WTC11 (cell line): ENCODE data around the gene STEAP1. TPM values are rescaled to one million over a fixed set of nuclear protein-coding genes. Genes with fewer than 3 reads are reported as not detected.

ENCODE experiments used
- ATAC-seq: fragments of 200-7000 bp; cut with Tn5 transposase; 2 replicates; pipeline ENCODE4 v1.10.0; 2021; ENCODE audit warnings: mild to moderate bottlenecking, moderate library complexity
- CTCF ChIA-PET: fragments of 300-600 bp; sonication (Branson Sonifier 250); formaldehyde crosslinking; loops from one replicate; lab custom pipeline; 2021; ENCODE audit warnings: antibody characterized with exemption; lab: Charles Lee
- POLR2A ChIA-PET: fragments of 350-600 bp; sonication (Branson Sonifier 250); formaldehyde crosslinking; loops from one replicate; lab custom pipeline; 2021; ENCODE audit warnings: antibody characterized with exemption; lab: Charles Lee
- DNase-seq: peaks from one replicate; pipeline ENCODE4 v3.0.0; 2021; ENCODE audit warnings: low spot score
- H3K27ac Mint-ChIP-seq: 2 replicates; pipeline ENCODE4 v1.8.0; 2021; ENCODE audit warnings: mixed read lengths
- H3K27me3 Mint-ChIP-seq: 2 replicates; pipeline ENCODE4 v1.8.0; 2021; ENCODE audit warnings: low read depth, mild to moderate bottlenecking, moderate library complexity, mixed read lengths
- H3K36me3 Mint-ChIP-seq: 2 replicates; pipeline ENCODE4 v1.8.0; 2021; ENCODE audit warnings: mixed read lengths
- H3K4me1 Mint-ChIP-seq: 2 replicates; pipeline ENCODE4 v1.8.0; 2022; ENCODE audit warnings: mixed read lengths
- H3K4me3 Mint-ChIP-seq: 2 replicates; pipeline ENCODE4 v1.8.0; 2021; ENCODE audit warnings: mild to moderate bottlenecking, moderate library complexity, mixed read lengths
- H3K9me3 Mint-ChIP-seq: 2 replicates; pipeline ENCODE4 v1.8.0; 2021; ENCODE audit warnings: mixed read lengths
- ATF2 ChIP-seq: sonication (generic); formaldehyde crosslinking; IDR thresholded peaks from 2 replicates; pipeline ENCODE4 v1.8.1; 2022; ENCODE audit warnings: low read depth, missing genetic modification reagents, borderline replicate concordance
- CREB1 ChIP-seq: sonication (generic); formaldehyde crosslinking; IDR thresholded peaks from 2 replicates; pipeline ENCODE4 v1.8.0; 2023; ENCODE audit warnings: mild to moderate bottlenecking, missing genetic modification reagents
- CREM ChIP-seq: sonication (generic); formaldehyde crosslinking; IDR thresholded peaks from 2 replicates; pipeline ENCODE4 v1.8.1; 2022; ENCODE audit warnings: mild to moderate bottlenecking, missing genetic modification reagents, moderate library complexity
- E2F4 ChIP-seq: sonication (generic); formaldehyde crosslinking; IDR thresholded peaks from 2 replicates; pipeline ENCODE4 v1.8.1; 2022; ENCODE audit warnings: low read depth, mild to moderate bottlenecking, moderate library complexity, missing genetic modification reagents, borderline replicate concordance
- ETV6 ChIP-seq: sonication (generic); formaldehyde crosslinking; IDR thresholded peaks from 2 replicates; pipeline ENCODE4 v1.8.1; 2022; ENCODE audit warnings: mild to moderate bottlenecking, missing genetic modification reagents
- GTF2I ChIP-seq: fragments of 250-450 bp; sonication (Bioruptor Pico); conservative IDR thresholded peaks from 2 replicates; pipeline ENCODE4 v1.4.0; 2021; ENCODE audit warnings: mild to moderate bottlenecking
- IRF1 ChIP-seq: sonication (generic); formaldehyde crosslinking; IDR thresholded peaks from 2 replicates; pipeline ENCODE4 v1.8.0; 2023; ENCODE audit warnings: missing genetic modification reagents
- JUN ChIP-seq: sonication (generic); formaldehyde crosslinking; IDR thresholded peaks from 2 replicates; pipeline ENCODE4 v1.8.0; 2023; ENCODE audit warnings: mild to moderate bottlenecking, missing genetic modification reagents
- NFE2L1 ChIP-seq: sonication (generic); formaldehyde crosslinking; IDR thresholded peaks from 2 replicates; pipeline ENCODE4 v1.8.1; 2023; ENCODE audit warnings: missing genetic modification reagents
- NR2C2 ChIP-seq: sonication (generic); formaldehyde crosslinking; IDR thresholded peaks from 2 replicates; pipeline ENCODE4 v1.8.0; 2022; ENCODE audit warnings: mild to moderate bottlenecking, missing genetic modification reagents
- PRDM15 ChIP-seq: sonication (generic); formaldehyde crosslinking; IDR thresholded peaks from 2 replicates; pipeline ENCODE4 v1.8.0; 2022; ENCODE audit warnings: missing genetic modification reagents
- RELA ChIP-seq: sonication (generic); formaldehyde crosslinking; IDR thresholded peaks from 2 replicates; pipeline ENCODE4 v1.8.1; 2022; ENCODE audit warnings: missing genetic modification reagents, mild to moderate bottlenecking, borderline replicate concordance
- SMAD3 ChIP-seq: sonication (generic); formaldehyde crosslinking; IDR thresholded peaks from 2 replicates; pipeline ENCODE4 v1.8.0; 2022; ENCODE audit warnings: missing genetic modification reagents, mild to moderate bottlenecking, borderline replicate concordance
- SOX15 ChIP-seq: fragments of 250-450 bp; sonication (Bioruptor Pico); IDR thresholded peaks from 2 replicates; pipeline ENCODE4 v1.9.0; 2021; ENCODE audit warnings: mild to moderate bottlenecking
- TEAD4 ChIP-seq: sonication (generic); formaldehyde crosslinking; IDR thresholded peaks from 2 replicates; pipeline ENCODE4 v1.8.0; 2022; ENCODE audit warnings: mild to moderate bottlenecking, missing genetic modification reagents
- ZNF317 ChIP-seq: sonication (generic); formaldehyde crosslinking; IDR thresholded peaks from 2 replicates; pipeline ENCODE4 v1.8.1; 2023; ENCODE audit warnings: low read depth, mild to moderate bottlenecking, moderate library complexity, missing genetic modification reagents, borderline replicate concordance
- ZNF423 ChIP-seq: fragments of 250-450 bp; sonication (Bioruptor Pico); IDR thresholded peaks from 2 replicates; pipeline ENCODE4 v2.1.2; 2022; ENCODE audit warnings: mild to moderate bottlenecking, moderate library complexity
- total RNA-seq: library from RNA; stranded (reverse); gene quantifications from 3 replicates; pipeline ENCODE4 v1.2.3, GENCODE V29; 2021

Gene STEAP1
- total RNA-seq, 1 experiment from 2014 or later: 2.4 TPM

- CTCF ChIA-PET: no interaction called here
- H3K36me3 Mint-ChIP-seq: peaks cover 2% of the 10 kb centered on the region; the same call in 1 of the 2 replicates
- peaks cover 4% of the 10 kb centered on the region for H3K9me3 Mint-ChIP-seq
- no peak for TF ChIP-seq ZNF317 (CRISPR knock-in tag)
- TF ChIP-seq CREB1 (CRISPR knock-in tag): no peak
- TF ChIP-seq E2F4 (CRISPR knock-in tag): no peak
- no peak for TF ChIP-seq GTF2I (CRISPR knock-in tag)
- no peak for TF ChIP-seq NR2C2 (CRISPR knock-in tag)
- no peak for TF ChIP-seq ETV6 (CRISPR knock-in tag)
- no peak for TF ChIP-seq NFE2L1 (CRISPR knock-in tag)
- POLR2A ChIA-PET: no interaction called here
- H3K4me1 Mint-ChIP-seq: no peaks in the 10 kb centered on the region
- DNase-seq: no peak
- H3K27ac Mint-ChIP-seq: no peak overlapping the region
- no peak overlapping the region for H3K4me3 Mint-ChIP-seq
- ATAC-seq: no peak
- H3K27me3 Mint-ChIP-seq: no peaks in the 10 kb centered on the region
Measured at GRCh38 chr7:90172121-90172520, 17.9 kb downstream of the STEAP1 start.

GRCh38 chr7:90172624-90173023, 18.4 kb downstream of the STEAP1 start:
- DNase-seq: no peak
- POLR2A ChIA-PET: no interaction called here
- no peaks in the 10 kb centered on the region for H3K27me3 Mint-ChIP-seq
- no peak overlapping the region for H3K4me3 Mint-ChIP-seq
- H3K27ac Mint-ChIP-seq: no peak overlapping the region
- ATAC-seq: no peak
- TF ChIP-seq JUN: no peak
- no peak for TF ChIP-seq SMAD3 (CRISPR knock-in tag)
- no peak for TF ChIP-seq PRDM15 (CRISPR knock-in tag)
- TF ChIP-seq RELA (CRISPR knock-in tag): no peak
- TF ChIP-seq ZNF423 (CRISPR knock-in tag): no peak
- TF ChIP-seq SOX15 (CRISPR knock-in tag): no peak
- no peak for TF ChIP-seq CREM (CRISPR knock-in tag)
- TF ChIP-seq NFE2L1 (CRISPR knock-in tag): no peak
- TF ChIP-seq TEAD4 (CRISPR knock-in tag): no peak
- no peak for TF ChIP-seq ATF2 (CRISPR knock-in tag)
- TF ChIP-seq NR2C2 (CRISPR knock-in tag): no peak
- no peak for TF ChIP-seq IRF1 (CRISPR knock-in tag)
- H3K36me3 Mint-ChIP-seq: peaks cover 2% of the 10 kb centered on the region; the same call in 1 of the 2 replicates
- peaks cover 4% of the 10 kb centered on the region for H3K9me3 Mint-ChIP-seq
- CTCF ChIA-PET: no interaction called here
- H3K4me1 Mint-ChIP-seq: no peaks in the 10 kb centered on the region
